ENCODE results near the gene CCNDBP1.
"Not testable (repeated sequence)": the region's sequence is repeated elsewhere in the genome, so short reads cannot be mapped to it uniquely, and the experiment has no call there.

Gene CCNDBP1

DNA sequence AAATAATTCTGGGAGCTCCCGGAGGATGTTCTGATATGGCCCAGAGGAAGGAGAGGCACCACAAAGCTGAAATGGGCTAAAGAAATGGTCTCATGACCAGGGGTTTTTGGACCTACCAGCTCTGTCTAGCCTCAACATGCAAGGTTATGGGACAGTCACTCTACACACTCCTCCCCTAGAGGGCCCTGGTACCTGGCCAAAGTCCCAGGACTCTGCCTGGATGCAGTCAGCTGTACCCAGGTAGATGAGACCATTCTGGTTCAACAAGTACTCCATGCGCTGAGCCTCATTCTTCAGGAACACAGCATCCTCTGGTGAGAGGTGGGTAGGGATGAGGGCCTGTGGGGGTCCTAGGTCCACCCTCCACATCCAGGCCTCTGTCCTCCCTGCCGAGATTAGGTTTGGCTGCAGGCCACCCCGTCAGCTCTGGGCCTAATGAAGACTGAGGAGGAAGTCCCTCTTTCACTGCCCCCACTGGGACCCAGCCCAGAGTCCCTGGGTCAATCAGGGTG lies 26.1 kb downstream of the CCNDBP1 start:
- in situ Hi-C loops (cut with HindIII; ENCODE audit: low pct_ligation_motif_present, low pct_unique_long_range_greater_than_20kb, low sequenced_read_pairs): no loop called here
- no peak for DNase-seq

DNA sequence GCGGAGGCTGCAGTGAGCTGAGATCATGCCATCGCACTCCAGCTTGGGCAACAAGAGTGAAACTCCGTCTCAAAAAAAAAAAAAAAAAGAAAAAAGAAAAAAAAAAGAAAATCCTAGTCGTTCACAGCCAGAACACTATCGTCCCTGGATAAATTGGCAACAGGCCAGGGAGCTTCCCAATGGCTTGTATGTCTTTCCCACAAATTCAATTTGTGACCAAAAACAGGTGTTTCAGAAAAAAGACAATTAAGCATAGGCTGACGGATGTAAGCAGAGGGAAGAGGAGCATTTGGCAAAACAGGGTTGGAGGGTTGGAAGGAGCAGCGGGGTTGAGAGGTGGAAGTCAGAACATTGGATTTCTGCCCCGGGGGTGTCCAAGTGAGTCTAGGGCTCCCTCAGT lies 27.1 kb downstream of the CCNDBP1 start:
- in situ Hi-C loops (cut with HindIII; ENCODE audit: low pct_ligation_motif_present, low pct_unique_long_range_greater_than_20kb, low sequenced_read_pairs): no loop called here
- no peak for DNase-seq

DNA sequence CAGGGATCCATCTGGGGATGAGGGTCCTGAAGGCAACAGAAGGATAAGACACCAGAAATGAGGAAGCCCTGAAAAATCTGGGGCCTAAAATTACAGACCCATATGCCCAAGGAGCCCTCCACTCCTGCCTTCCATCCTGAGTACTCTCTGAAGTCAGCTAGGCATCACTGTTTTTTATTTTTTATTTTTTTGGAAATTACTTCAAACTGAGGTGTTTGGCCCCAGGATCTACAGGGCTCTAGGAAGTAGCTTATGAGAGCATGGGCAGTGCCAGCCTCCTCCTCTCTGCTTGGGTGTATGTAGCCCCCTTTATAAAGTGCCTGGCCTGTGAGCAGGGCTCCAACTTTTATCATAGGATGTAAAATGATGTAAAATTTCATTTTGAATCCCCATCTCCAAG lies 27.7 kb downstream of the CCNDBP1 start:
- DNase-seq: no peak
- in situ Hi-C loops (cut with HindIII; ENCODE audit: low pct_ligation_motif_present, low pct_unique_long_range_greater_than_20kb, low sequenced_read_pairs): no loop called here

DNA sequence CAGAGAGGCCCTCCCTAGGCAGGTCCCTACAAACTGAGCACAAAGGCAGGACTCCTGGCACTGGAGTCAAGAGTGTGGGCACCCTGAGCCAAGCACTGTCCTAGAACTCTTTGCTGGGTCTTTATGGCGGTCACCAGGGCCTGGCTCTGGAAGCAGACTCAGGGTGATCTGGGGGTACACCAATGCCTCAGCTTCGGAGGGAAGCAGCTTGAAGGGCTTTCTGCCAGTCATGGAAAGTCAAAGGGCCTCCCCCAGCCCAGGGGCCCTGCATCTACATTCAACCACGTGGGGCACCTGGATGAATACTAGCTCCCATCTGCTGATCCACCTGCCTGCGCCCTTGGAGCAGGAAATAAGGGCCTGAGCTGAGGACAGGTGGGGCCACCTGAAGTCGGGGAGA lies 28.3 kb downstream of the CCNDBP1 start:
- in situ Hi-C loops (cut with HindIII; ENCODE audit: low pct_ligation_motif_present, low pct_unique_long_range_greater_than_20kb, low sequenced_read_pairs): no loop called here
- DNase-seq: no peak

DNA sequence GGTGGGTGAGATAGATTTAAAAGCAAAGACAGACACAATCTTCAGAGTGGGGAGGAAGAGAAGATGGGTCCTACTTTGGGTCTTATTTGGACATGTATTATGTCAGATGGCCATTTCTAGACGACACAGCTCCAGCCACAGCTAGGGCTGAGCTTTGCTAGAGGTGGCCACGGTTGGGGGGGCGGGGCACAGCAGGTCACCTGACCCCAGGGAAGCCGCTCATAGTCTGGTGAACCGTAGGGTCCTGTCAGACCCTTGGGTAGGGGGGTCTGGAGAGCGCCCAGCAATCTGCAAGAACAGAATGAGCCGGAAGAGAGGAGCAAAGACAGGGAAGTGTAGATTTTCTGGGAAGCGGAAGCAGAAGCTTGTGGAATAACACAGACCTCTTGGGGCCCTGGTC lies 29.0 kb downstream of the CCNDBP1 start:
- no peak for DNase-seq
- in situ Hi-C loops (cut with HindIII; ENCODE audit: low pct_ligation_motif_present, low pct_unique_long_range_greater_than_20kb, low sequenced_read_pairs): no loop called here

DNA sequence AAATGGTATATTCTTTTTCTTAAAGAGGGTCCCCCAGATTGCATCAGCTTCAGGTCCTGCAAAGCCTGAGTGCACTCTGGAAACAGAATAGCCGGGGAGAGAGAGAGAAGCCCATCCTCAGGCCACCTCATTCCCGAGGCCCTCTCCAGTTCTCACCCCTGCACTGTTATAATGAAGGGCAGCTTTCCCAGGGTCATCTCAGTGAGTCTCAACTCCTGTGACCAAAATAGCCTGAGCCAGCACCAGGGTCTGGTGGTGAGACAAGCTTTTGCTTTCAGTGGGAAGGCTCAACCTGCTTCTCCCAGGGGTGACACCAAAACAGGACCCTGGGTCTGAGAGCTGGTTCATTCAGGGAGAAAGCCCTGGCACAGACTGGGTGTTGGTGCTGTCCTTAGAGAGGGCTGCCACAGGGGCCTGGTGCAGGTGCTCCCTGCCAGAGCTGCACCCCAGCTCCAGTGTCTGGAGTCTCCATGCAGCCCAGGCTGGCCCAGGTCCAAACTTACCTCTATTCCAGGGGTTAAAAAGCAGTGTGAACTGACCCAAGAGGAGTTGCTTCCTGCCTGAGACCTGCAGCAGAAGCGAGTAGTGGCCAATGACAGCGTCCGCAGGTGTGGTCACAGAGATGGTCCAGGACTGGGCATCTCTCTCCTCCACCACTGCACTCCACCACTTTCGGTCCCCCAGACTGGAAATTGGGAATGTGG lies 29.5 kb downstream of the CCNDBP1 start:
- DNase-seq: no peak
- in situ Hi-C loops (cut with HindIII; ENCODE audit: low pct_ligation_motif_present, low pct_unique_long_range_greater_than_20kb, low sequenced_read_pairs): no loop called here

DNA sequence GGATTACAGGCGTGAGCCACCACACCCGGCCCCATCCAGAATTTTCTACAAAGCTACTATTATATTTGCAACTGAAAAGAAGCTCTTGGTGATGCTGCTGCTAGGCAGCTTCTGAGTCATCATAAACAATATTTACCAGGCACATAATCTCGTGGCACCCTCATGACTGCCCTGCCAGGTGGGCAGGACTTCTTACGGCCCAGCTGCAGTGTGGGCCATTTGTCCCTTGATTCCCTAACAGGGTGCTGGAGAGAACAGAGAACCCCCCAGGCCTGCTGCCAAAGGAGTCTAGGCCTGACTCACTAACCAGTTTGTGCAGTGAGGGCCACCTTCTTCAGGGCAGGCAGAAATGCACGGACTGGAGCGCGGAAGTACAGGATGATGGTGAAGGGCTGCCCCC lies 30.8 kb downstream of the CCNDBP1 start:
- in situ Hi-C loops (cut with HindIII; ENCODE audit: low pct_ligation_motif_present, low pct_unique_long_range_greater_than_20kb, low sequenced_read_pairs): no loop called here
- DNase-seq: no peak

DNA sequence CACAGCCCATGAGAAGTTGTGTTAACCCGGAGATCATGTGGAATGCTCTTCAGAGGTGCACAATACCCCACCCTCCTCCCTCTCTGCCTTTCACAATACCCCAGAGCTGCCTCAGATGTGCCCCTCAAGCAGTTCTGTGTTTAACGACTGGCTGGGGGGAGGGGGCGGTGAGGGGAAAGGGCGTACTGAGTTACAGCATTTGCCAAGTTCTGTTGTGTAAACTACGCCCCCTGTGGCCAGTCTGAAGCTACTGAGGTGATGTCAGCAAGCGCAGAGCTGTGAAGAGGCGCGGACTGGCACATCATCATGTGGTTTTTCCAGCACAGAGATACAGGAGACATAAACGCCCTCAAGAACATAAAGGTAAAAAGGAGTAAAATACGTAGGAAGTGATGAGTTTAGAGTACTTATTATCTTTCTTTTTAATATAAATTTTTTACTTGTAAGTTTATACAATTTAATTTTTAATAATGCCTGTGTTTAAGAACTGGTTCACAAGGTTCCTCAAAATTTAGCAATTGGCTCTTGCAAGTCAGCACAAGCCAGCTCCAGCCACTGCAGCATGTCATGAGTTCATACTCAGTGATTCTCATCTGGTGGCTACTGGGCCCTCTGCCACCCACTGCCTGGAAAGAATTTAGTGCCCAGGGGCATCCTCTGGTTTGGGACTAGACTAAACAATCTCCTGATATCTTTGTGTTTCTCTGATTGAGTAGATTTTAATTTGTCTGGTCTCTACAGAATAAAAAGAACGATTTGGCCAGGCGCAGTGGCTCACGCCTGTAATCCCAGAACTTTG lies 33.9 kb downstream of the CCNDBP1 start:
- DNase-seq: peak; percentile 4
- in situ Hi-C loops (cut with HindIII; ENCODE audit: low pct_ligation_motif_present, low pct_unique_long_range_greater_than_20kb, low sequenced_read_pairs): no loop called here

DNA sequence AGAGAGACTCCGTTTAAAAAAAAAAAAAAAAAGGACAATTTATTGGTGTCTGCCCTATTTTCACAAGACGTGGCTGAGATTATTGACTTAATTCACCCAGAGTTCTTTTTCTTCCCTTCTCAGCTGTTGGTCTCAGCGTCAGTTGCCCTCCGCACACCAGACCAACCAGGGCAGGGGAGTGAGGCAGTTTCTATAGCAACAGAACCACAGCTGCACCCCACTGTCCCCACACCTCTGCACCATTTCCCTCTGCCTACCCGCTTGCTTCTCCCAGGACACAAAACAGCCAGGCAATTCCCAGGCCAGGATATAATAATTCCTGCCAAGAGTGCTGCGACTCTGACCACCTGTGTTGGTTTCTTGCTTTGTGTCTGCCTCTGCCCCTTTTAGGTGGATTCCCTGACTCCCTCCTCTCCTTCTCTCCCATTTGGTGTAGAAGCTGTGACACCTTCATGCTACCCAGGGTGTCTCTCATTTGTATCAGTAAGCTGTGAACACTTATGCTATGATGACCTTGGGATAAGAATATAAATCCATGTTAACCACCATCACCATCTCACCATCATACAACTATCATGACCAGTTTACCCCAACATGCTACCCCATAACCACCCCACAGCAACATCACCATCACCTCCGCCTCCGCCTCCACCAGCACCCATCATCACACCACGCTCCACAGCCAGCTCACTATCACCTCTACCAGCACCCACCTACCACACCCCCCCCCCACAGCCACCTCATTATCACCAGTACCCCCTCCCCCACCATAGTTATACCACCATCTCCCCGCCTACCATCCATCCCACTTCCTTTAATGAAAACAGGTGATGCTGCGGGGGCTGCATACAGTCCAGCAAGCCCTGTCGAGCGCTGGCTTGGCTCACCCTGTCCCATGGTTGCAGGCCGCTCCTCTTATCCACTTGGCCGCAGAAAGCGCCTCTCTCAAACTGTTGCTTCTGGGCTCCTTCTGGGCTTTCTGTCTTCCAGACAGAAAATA lies 35.0 kb downstream of the CCNDBP1 start:
- in situ Hi-C loops (cut with HindIII; ENCODE audit: low pct_ligation_motif_present, low pct_unique_long_range_greater_than_20kb, low sequenced_read_pairs): no loop called here
- no peak for DNase-seq

DNA sequence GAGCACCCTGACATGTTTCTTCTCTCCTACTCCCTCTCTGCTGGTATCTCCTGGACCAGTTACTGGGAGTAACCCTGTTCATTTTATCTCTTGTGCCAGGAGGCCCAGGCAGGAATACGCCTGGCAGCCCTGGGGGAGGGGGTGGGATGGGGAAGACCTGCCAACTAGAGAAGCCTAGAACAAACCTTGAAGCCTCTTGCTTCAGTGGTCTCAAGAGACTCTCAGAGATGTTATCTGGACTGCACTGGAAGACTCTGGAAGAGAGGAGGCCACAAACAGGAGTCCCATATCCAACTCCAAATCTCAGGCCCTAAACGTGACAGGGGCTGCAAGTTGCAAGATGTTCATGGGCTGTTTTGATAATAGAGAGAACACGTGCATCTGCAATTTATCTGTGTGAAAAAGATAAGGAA lies 35.8 kb downstream of the CCNDBP1 start, which contains the start of gene EPB42:
EPB42 (minus strand) TSS at position 28 of the 413 bp plus-strand sequence. CDS start 193 bp downstream, outside the sequence.
- DNase-seq: no peak
- in situ Hi-C loops (cut with HindIII; ENCODE audit: low pct_ligation_motif_present, low pct_unique_long_range_greater_than_20kb, low sequenced_read_pairs): no loop called here

DNA sequence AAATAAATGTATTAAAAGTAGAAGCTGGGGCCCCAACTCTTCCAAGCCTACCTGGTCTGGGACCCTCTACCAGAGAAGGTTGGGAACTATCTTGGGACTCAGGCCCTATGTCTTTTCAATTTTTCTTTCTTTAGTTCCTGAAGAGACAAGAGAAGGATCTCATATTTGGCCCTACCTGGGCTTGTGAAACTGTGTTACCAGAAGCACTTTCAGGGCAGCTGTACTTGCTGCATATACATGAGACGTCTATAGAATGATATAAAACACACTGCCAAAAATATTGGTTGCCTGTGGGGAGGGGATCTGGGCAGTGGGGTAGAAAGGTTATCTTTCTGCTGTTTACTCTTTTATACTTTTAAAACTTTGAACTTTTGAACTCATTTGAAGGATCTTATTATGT lies 36.2 kb downstream of the CCNDBP1 start:
- no peak for DNase-seq
- in situ Hi-C loops (cut with HindIII; ENCODE audit: low pct_ligation_motif_present, low pct_unique_long_range_greater_than_20kb, low sequenced_read_pairs): no loop called here

DNA sequence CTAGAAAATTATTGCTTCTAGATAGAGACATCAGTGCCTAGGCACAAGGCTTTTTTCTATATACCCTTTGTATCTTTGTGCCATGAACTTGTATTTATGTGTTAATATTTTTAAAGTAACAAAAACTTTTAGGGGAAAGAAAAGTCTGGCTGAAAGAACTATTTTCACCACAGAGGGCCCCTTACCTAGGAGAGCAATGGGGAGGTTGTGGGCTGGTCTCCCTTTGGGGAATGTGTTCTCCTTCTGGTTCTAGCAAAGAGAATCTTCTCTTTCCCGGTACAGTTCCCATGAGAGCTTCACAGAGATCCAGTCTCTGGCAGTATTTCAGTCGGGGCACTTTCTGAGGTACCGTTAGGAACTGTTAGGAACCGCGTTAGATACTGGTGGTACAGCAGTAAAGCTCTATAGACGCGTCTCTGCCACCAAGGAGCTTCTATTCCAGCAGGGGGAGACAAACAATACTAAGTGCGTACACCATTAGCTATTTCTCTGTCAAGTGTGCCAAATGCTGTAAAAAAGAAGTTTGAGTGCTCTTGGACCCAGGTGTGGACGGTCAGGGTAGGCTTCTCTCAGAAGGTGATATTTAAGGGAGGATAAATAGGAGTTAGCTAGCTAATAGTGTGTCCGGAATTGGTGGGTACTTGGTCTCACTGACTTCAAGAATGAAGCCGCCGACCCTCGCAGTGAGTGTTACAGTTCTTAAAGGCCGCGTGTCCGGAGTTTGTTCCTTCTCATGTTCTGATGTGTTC lies 40.2 kb downstream of the CCNDBP1 start:
- peak; percentile 70 for DNase-seq
- in situ Hi-C loops (cut with HindIII; ENCODE audit: low pct_ligation_motif_present, low pct_unique_long_range_greater_than_20kb, low sequenced_read_pairs): no loop called here

DNA sequence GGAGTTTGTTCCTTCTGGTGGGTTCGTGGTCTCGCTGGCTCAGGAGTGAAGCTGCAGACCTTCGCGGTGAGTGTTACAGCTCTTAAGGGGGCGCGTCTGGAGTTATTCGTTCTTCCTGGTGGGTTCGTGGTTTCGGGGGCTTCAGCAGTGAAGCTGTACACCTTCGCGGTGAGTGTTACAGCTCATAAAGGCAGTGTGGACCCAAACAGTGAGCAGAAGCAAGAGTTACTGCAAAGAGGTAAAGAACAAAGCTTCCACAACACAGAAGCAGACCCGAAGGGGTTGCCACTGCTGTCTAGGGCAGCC lies 40.7 kb downstream of the CCNDBP1 start:
- DNase-seq; in situ Hi-C loops (cut with HindIII; ENCODE audit: low pct_ligation_motif_present, low pct_unique_long_range_greater_than_20kb, low sequenced_read_pairs): not testable (repeated sequence)

DNA sequence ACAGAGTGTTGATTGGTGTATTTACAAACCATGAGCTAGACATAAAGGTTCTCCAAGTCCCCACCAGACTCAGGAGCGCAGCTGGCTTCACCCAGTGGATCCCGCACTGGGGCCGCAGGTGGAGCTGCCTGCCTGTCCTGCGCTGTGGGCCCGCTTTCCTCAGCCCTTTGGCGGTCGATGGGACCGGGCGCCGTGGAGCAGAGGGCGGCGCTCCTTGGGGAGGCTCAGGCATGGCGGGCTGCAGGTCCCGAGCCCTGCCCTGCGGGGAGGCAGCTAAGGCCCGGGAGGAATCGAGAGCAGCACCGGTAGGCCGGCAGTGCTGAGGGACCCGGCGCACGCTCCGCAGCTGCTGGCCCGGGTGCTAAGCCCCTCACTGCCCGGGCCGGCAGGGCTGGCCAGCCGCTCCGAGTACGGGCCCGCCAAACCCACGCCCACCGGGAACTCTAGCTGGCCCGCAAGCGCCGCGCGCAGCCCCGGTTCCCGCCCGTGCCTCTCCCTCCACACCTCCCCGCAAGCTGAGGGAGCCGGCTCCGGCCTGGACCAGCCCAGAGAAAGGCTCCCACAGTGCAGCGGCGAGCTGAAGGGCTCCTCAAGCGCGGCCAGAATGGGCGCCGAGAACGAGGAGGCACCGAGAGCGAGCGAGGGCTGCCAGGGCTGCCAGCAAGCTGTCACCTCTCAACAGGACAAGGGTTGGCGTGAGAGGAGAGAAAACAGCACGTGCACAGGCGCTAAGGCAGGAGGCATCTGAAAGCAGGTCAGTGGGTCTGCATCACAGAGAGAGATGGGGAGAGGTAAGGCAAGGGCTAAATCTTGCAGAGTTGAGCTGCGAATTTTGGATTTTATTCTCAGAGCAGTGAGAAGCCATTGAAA lies 41.5 kb downstream of the CCNDBP1 start:
- in situ Hi-C loops (cut with HindIII; ENCODE audit: low pct_ligation_motif_present, low pct_unique_long_range_greater_than_20kb, low sequenced_read_pairs): no loop called here

DNA sequence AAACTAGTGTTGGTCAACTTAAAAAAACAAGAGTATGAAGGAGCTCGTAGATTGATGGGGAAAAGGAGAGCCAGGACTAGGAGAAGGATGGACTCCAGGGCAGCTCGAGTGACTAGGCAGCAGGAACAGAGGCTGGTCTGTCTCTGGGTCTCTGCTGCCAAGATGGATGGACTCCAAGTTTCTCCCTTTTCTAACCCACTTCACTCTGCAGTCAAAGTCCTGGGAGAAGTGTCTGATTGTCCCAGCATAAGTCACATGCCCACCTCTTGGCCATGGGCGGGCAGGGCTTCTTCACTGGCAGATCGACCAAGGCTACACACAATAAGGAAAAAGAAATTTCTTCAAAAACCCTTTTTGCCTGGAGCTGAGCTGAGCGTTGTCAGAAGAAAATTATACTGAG lies 44.8 kb downstream of the CCNDBP1 start:
- in situ Hi-C loops (cut with HindIII; ENCODE audit: low pct_ligation_motif_present, low pct_unique_long_range_greater_than_20kb, low sequenced_read_pairs): no loop called here
- no peak for DNase-seq

More for the DNA sequence above, 41.5 kb downstream of the CCNDBP1 start:
- no peak for DNase-seq

DNA sequence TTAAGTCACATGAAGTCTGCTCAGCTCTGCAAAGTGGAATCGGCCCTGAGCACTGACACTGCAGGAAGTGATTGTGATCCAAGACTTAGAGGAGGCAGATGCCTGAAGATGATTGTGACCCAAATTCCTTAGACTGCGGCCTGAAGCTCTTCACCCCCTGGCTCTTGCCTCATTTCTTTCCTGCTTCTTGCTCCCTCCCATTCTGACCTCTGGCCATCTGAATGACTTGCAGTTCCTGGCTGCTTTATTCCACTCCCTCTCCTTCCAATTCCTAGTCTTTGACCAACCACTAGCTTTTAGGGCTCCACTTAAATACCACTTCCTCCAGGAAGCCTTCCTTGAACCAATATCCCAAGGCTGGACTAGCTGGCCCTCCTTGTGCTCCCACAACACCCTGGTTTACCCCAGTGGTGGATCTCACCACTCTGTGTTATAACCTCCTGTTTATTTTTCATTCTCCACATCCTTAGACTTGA lies 45.5 kb downstream of the CCNDBP1 start:
- in situ Hi-C loops (cut with HindIII; ENCODE audit: low pct_ligation_motif_present, low pct_unique_long_range_greater_than_20kb, low sequenced_read_pairs): no loop called here
- DNase-seq: no peak

DNA sequence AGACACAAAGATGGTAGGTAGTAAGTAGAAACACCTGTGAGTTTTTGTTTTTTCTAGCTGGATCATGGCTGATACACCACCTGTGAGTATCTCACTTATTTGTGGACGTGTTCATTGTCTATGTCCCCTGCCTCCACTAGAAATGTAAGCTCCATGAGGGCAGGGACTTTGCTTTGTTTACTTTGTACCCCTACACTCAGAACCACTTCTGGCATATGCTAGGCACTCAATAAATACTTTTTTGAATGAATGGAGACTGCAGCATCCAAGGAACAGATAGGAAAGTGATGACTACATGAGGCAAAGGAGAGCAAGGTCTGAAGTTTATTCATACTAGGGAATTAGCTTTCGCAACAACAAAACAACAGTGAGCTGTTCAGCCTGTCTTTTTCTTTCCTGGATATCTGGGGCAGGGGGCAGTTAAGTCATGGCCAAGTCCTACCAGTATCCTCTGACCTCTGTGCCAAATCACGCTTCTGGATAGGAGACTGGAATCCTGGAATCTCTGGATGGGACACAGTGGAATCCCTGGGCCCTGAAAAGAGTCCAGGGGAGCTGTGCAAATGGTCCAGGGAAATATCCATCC lies 47.2 kb downstream of the CCNDBP1 start:
- in situ Hi-C loops (cut with HindIII; ENCODE audit: low pct_ligation_motif_present, low pct_unique_long_range_greater_than_20kb, low sequenced_read_pairs): no loop called here
- no peak for DNase-seq

All from ACHN (cell line).